Ecto neural progenitor cell (in vitro differentiated cells): ENCODE measurements around the gene CNTNAP5.

Experiments used
- DNase-seq: peaks from one replicate; pipeline ENCODE4 v3.0.0-alpha.2; 2018; ENCODE audit warnings: low spot score

CNTNAP5 gene

DNA sequence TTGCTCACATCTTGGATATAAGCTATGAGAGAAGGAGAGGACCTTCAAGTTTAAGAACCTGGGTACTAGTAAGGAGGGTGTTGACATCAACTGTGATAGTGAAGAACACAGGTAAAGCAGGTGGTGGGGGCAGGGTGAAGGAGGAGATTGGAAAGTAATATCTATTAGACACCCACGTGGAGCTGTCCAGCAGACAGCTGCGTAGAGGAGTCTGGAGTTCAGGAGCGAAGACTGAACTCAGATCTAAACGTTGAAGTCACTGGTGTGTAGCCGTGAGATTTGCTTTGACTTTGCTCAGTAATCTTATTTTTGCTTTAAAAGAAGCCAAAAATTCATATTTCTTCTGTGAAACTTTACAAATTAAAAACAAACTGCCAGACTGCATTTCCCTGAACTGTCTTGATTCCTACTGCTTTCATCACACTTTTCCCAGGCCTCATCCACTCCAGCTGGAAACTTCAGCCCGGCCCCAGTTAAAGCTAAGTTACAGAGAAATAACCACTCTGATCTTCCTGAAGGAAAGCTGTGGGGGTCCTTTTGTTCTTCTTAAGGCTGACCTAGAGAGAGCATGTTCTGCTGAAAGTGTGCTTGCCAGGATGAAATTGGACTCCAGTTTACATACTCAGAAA is 533.3 kb downstream of the CNTNAP5 start:
- no peak for DNase-seq

DNA sequence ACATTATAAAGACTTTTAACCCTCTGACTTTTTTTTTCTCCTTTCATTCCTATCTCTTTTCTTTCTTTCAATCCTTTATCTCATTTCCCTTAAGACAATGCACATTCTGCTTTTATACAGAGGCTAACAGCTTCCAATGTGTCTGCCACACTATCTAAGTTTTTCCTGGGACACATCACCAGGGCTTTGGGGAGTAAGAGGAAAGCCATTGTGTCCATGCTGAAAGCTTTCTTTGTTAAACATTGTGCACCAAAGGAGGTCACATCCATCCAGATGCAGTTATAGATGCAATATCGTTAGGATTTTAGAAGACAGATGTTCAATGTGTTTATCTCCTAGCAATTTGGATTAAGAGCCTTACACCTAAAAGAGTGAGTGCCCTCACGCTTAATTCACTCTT is 534.1 kb downstream of the CNTNAP5 start:
- DNase-seq = no peak

DNA sequence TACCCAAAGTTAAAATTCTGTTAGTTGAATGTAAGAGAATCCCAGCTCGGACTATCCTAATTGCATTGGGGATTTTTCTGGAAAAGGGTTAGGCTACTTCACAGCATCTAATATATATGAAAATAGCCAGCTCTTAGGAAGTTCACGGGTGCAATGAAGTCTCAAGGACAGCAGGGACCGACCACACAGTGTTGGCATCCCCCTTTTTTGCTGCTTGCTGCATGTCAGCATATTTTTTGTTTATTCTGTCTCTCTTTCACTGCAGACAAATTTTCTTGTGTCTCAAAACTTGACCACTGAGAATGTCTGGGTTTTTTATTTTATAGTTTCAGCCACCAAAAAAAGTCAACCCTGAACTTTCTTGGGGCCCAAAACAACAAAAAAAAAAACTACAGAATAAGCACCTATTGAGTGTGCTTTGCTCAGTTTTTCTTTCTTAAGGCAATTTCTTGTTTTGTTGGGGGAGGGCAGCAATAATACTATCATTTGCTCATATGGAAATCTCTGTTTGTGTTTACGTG is 535.6 kb downstream of the CNTNAP5 start:
- no peak for DNase-seq

DNA sequence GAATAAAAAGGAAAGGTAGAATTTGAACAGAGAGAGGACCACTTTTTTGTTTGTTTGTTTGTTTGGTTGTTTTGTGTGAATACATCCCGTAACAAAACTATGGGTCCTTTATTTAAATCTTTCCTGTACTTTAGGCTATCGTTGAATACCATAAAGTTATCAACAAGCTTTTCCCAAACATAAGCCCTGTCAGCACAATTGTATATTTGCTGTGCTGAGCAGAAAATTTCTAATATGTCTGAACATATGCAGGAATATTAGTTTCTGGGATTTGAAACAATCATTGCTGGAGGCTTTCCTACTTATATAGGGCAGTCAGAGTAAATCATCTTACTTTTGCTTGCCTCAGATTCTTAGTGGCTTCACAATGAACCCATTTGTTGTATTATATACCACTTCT is 536.4 kb downstream of the CNTNAP5 start:
- DNase-seq = no peak

DNA sequence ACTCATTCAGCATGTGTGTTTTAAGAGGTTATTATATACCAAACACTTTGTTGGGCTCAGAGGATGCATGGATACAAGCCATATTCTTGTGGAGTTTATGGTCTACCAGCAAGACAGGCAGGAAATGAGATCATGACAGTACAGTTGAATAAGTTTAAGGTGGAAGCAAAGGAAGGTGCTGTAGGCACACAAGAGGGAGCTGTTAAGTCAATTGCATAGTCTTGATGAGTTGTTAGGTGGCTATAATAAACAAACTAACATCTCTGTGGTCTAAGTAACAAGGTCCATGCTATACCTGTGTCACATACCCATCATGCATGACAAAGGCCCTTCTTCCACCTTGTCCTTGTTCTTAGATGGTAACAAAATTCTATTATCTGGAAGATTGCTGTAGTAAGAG is 538.3 kb downstream of the CNTNAP5 start:
- no peak for DNase-seq

DNA sequence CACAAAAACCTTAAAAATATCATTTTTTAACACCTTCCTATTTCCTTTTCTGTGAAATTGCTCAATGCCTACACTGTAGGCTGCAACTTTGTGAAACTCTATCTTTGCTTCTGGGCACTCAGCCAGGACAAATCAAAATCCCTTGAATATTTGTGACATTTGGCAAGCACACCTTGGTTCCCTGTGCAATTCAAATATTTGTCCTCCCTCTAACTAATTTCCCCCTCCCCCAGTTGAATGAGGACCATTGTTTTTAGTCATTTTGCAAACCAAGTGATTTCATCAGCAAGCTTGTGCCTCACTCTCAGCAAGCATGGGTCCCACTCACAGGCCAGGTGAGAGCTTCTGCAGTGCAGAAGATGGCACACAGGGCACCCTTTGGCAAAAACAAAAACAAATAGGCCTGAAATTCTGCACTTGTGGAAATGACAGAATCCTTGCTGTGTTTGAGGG is 541.5 kb downstream of the CNTNAP5 start:
- DNase-seq = no peak

DNA sequence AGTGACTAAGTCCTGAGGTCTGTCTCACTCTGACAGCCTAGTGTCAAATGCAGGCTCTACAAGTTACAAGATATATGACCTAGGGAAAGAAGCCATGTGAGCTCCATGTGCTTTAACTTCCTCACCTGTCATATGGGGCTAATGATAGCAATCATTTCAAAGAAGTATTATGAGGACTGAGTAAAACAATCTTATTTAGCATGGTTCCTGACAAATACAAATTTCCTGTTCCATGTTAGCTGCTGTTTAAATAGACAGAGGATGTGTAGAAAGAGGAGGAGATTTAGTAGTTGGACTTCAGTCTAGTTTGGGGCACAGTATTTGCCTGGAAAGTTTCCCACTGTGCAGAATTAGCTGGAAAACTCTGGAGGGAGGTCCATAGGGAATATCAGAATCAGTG is 545.8 kb downstream of the CNTNAP5 start:
- no peak for DNase-seq

DNA sequence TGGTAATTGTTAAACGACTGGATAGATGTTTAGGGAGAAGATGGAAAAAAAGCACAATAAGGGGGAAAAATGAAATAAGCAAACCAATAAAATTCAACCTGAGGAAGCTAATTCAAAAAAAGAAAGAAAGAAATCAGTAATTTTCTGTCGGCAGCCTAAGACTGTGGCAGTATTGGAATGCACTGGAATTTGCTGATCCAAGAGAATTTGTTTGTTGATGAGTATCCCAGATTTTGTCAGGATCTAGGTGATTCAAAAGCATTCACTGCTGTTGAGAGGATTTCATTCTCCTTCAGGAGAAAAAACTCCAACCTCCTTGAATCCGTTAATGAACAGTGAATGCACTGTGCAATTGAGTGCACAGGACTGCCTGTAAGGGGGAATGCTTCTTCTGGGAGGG is 546.7 kb downstream of the CNTNAP5 start:
- no peak for DNase-seq

DNA sequence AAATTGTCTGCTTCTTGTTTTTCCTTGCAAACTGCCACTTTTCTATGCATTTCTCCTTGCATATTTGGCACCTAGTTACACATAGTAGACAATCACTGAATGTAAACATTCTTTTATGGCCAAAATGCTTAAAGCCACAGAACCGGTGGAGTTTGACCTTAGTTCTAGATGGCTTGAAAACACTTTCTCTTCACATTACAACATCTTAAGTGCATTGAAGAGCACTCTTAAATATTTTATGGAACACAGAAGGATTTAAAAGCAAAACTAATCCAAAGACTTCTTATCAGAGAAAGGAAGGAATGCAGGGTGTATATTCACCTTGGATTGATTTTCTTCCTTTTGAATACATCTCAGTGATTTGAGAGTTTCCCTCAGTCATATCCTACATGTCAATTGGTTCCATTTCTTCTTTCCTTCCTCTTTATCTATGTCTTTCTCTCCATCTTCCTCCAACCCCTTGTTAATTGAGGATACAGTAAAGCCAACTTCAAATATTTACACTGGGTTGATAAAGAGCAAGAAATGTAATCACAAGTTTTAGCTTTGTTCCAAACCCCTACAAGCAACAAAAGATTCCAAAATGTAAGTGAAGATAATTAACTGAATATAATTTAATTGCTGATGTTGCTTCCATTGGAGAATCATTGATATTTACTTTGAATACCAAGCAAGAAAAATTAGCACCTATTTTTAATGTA is 548.0 kb downstream of the CNTNAP5 start:
- no peak for DNase-seq

DNA sequence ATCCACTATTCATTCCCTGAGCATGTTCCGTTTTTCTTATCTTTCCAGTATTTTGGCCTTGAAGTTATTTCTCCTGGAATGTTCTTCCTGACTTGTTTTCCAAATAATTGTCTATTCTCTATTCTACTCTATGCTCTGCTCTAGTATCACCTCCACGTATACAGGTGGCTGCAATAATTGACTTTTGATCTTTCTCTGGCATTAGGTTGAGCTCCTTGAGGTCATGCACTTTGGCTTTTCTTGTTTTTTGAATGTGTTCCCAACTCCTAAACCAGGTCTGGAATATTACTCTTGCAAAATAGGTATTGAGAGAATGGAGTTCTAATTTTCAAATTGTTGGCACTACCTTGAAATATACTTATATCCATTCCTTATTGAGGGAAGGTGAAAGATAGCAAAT is 550.4 kb downstream of the CNTNAP5 start:
- no peak for DNase-seq

DNA sequence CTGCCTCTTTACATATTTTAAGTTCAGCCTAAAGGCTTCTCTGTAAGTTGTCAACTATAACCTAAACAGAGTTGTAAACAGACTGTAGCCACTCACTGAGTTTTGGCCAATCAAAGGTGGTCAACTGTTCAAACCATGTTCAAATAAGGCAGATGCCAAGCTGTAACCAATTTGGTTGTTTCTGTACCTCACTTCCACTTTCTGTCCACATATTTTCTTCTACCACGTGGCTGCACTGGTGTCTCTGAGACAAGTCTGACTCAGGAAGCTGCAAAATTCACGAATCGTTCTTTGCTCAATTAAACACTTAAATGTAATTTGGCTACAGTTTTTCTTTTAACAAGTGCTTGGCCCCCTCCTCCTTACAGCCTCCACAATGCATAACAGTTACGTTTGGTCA is 555.2 kb downstream of the CNTNAP5 start:
- no peak for DNase-seq

DNA sequence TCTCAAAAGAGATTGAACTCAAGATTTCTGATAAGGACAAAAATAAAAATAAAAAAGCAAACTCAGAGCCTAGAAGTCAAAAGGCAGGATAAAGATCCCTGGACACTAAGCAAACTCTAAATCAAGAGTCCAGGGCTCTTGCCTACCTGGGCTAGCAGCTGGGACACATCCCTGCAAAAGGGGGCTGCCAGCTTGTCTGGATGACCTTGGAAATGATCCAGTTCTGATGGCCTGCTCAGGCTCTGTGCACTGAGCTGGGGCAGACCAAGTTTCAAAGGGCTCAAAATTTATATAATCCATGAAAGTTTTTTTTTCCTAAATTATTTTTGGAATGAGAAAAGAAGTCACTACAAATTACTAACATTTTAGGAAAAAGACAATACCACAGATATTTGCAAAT is 557.3 kb downstream of the CNTNAP5 start:
- no peak for DNase-seq

DNA sequence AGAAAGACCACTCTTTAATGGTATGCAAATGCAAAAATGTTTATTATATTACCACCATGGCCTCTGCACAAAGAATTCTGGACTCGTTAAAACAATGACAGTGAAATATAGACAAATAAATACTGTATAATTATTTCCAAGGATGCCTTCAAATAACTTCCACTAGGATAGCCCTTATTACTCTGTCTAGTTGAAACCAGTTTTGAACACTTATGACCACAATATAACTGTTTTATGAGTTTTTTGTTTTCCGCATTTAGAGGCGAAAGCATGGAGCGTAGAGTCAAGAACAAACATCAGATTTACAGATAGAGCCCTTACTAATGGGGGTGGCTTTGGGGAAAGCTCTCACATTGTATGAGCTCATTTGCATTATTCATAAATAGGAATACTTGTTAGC is 559.5 kb downstream of the CNTNAP5 start:
- DNase-seq = no peak

DNA sequence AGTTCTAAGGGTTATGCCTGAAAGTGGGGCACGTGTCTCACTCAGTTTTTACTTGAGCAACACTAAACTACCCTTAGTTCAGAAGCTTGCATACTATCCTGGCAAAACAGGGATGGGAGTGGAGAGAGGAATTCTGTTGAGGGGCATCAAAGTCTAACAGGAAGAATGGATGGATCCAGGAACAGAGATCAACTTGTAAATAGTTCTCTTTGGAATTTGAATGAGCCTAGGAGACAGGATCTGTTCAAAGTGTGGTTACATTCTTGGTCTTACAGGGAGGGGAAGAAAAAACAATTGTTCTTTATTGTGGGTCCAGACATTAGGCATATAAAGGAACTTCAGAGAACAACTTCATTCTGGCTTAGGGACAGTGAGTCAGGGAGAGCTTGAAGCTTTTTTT is 560.2 kb downstream of the CNTNAP5 start:
- DNase-seq = no peak

DNA sequence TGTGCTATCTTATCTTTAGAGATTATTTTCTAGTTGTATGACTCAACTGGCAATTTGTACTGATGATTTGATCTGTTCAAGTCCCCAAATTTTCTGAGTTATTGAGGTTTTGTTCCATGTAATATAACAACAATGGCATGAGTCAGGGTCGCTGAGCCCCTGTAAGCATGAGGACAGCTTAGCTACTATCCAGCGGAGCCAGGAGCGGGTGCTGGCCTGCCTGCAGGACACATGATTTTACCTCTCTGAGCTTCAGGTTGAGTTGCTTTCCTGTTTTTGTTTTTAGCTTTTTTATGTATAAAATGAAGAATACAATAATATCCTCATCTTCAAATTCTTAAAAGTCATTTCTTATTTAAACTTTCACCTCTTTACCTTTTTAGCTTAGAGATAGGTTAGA is 561.1 kb downstream of the CNTNAP5 start:
- DNase-seq = no peak

DNA sequence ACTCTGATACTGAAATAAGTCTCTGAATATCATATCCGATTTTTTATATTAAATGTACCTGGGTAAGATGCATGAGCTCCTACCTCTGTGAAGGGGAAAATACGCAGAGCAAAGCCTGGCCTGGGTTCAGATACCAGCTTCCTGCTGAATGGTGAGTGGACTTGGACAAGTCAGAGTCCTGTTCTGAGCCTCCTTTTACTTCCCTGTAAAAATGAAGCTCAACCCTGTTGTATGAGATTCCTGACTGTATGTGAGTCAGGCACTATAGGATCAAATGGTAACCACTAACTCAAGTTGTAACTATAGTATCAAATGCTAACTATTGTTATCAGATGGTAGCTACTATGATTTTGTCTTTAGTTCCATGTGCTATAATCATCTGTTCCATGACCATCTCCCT is 561.7 kb downstream of the CNTNAP5 start:
- DNase-seq = no peak

DNA sequence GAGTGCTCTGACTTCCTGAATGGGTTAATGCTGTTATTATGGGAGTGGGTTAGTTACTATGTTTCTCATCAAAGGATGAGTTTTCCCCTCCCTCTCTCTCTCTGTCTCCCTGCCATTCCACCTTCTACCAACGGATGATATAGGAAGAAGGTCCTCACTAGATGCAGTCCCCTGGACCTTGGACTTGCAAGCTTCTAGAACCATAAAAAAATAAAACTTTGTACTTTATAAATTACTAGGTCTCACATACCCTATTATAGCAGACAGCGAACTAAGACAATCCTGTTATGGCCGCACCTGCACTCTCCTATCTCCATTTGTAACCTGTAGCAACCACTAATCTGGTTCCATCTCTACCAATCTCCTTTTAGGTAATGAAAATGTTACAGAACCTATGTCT is 564.9 kb downstream of the CNTNAP5 start:
- no peak for DNase-seq

DNA sequence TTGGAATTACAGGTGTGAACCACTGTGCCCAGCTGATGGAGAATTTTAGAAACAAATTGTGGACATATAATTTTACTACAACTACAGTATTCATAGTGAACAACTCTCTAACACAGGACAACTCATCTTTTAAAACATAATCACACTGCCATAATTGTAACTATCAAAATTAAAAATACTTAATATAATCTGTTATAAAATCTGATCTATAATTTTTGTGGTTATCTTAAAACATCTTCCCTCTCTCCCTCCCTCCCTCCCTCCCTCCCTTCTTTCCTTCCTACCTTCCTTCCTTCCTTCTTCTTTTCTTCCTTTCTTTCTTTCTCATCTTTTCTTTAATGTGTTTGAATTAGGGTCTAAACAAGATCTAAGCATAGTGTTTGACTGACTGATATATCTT is 577.7 kb downstream of the CNTNAP5 start:
- no peak for DNase-seq

DNA sequence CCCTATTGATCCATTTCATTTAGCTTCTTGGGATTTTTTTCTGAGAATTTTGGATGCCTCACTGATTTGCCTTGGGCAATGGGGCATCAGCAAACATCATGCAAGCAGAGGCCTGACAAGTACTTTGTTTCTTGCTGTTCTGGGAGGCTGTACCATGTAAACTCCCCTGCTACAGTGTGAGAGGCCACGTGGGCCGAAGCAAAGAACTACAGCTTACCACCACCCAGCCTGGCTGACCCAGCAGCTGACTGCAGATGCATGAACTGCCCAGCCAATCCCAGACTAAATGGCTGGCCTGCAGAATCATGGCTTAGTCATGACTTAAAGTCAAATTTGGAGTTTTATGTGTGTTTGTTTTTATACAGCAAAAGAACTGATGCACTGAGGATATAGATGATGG is 579.9 kb downstream of the CNTNAP5 start:
- no peak for DNase-seq

DNA sequence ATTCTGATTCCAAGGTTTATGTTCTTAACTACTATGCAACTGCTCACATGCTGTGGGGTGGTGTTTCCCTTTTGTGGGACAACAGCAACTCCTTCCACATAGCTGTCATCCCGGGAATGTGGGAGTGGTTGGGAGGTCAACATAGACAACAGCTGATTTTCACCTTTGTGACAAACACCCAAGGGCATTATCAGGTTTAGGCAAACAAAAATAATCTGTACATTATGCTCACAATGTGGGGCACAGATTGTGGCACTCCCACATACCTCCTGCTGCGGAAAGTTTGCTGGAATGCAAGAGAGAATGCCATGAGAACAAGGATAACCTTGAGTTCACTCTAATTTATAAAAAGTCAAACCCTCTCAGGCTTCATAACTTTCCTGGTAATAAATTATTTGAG is 582.6 kb downstream of the CNTNAP5 start:
- no peak for DNase-seq

DNA sequence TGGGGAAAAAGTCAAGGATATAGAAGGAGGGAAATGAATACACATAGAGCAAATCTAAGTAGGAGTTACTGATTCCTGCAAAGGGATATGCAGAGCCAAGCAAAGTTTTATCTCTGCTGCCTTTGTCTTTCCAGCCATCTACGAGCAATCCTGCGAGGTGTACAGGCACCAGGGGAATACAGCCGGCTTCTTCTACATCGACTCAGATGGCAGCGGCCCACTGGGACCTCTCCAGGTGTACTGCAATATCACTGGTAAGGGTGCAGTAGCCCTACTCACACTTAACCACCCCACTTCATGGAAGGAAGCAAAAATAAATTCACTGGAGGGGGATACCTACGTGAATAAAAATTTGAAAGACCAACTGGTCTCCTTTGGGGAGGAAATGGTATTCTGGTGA is 584.6 kb downstream of the CNTNAP5 start:
- DNase-seq = no peak

DNA sequence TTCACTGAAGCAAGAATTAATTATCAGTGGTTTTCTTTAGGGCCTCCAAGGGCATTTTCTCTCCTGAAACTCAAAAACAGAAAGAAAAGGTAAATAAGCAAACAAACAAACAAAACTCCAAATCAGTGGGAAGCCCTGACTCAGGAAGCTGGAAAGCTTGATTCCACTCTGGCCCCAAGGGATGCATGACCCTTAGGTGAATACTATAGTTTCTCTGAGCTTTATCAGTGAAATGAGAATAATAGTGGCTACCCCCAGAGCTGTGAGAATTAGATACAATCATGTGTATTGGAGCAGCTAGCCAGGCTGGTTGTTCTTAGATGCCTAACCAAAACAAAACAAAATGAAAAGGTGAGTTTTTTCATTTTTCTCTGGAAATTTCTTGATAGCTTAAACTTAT is 585.1 kb downstream of the CNTNAP5 start:
- DNase-seq = no peak

DNA sequence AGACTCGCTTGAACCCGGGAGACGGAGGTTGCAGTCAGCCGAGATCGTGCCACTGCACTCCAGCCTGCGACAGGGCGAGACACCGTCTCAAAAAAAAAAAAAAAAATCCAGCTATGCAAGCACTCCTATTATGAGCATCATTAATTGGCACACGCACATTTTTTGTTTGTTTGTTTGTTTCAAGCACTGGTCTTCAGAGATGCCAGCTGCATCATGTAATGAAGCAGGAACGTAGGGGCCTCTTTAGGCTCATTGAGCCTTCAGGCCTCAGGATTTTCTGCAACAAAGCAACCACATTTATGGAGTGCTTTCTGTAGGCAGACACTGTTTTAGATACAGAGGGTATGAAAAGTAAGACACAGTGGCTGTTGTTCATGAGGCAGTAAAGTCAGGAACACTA is 585.8 kb downstream of the CNTNAP5 start:
- DNase-seq = no peak

DNA sequence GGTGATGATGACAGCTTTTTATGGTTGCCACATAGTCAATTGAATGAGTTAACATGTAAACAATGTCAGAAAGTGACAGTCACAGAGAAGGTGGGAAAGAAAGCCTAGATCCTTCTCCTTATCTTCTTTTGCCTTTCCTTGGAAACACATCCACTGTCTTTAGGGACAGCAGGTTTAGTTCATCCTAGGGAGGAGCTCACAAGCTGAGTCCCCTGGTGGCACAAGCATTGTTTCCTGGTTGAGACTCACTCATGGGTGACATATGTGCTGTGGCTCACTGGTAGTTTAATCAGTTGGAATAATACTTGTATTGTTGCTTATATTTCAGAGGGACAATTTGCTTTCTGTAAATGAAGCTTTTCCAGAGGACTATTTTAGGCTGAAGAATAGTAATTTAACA is 598.5 kb downstream of the CNTNAP5 start:
- no peak for DNase-seq
